Omental fat pad (tissue), 4 donors: ENCODE data around the gene PLEKHG4B. TPM values are rescaled to one million over a fixed set of nuclear protein-coding genes. Genes with fewer than 3 reads are reported as not detected.

ENCODE experiments used
- ATAC-seq: fragments of 150-250 bp; one replicate; pipeline ENCODE4 v1.9.1; 2016; ENCODE audit warnings: mild to moderate bottlenecking, moderate library complexity; ENCODE audit not compliant: low FRiP score
- DNase-seq: peaks from one replicate; pipeline ENCODE4 v3.0.0-alpha.2; 2019; ENCODE audit warnings: low spot score
- total RNA-seq, 4 donors: library from RNA; depleted of rRNA; stranded (reverse); fragments of >200 nt; gene quantifications; one replicate each; pipeline ENCODE4 v1.1.0, GENCODE V29; 2016
- TF ChIP-seq, protein P1 (sequence below), 3 donors: fragments of 450-650 bp; IDR thresholded peaks; one replicate each; pipeline ENCODE4 v1.5.1; 2016 to 2017; ENCODE audit warnings: antibody characterized with exemption in 3 of 3, mild to moderate bottlenecking in 3 of 3, moderate library complexity in 2 of 3

The PLEKHG4B gene
- total RNA-seq, 4 donors from 2014 or later: 0.44 to 0.65 (median 0.60) TPM; not detected in 1

DNA sequence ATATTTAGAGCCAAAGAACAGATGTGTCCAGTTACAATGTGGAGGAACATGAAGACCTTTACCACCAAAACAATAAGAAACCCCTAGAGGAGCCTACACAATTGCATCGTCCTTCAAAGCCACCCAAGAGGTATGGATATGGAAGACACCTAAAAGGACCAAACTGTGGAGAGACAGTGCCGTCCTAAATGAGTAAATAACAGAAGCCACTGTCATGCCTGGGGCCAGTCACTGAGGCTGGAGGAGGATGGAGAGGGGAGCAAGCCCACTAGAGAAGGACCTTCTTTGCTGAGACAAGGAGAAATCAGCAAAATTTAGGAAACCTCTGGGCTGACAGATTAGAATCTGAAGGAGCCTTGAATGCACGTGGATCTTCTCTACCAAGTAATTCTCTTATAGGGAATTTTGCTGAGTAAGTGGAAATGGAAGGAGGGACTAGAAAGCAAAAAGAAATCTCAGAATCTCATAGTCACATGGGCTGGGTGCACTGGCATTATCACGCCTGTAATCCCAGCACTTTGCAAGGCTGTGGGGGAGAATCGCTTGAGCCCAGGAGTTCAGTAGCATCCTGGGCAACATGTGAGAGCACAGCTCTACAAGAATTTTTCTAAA, 27.6 kb downstream of the PLEKHG4B start:
- DNase-seq (no peak), ATAC-seq (no peak)
- TF ChIP-seq, protein P1, sequence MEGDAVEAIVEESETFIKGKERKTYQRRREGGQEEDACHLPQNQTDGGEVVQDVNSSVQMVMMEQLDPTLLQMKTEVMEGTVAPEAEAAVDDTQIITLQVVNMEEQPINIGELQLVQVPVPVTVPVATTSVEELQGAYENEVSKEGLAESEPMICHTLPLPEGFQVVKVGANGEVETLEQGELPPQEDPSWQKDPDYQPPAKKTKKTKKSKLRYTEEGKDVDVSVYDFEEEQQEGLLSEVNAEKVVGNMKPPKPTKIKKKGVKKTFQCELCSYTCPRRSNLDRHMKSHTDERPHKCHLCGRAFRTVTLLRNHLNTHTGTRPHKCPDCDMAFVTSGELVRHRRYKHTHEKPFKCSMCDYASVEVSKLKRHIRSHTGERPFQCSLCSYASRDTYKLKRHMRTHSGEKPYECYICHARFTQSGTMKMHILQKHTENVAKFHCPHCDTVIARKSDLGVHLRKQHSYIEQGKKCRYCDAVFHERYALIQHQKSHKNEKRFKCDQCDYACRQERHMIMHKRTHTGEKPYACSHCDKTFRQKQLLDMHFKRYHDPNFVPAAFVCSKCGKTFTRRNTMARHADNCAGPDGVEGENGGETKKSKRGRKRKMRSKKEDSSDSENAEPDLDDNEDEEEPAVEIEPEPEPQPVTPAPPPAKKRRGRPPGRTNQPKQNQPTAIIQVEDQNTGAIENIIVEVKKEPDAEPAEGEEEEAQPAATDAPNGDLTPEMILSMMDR (IDR thresholded peaks at IDR 0.05): no peak

DNA sequence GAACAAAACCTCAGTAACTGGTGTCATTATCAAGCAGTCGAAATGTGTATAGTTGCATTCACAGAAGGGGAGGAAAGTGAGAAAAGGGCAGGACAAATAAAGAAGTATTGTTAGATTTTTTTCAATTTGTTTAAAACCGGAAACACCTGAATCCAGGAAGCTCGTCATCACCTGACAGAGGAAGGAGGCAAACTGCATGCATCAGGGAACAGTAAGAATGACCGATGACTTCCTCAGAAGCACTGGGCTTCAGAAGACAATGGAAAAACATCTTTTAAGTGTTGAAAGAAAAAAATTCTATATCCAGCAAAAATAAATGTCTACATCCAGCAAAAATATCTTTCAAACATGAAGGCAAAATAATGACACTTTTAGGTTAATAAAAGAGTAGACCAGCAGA, 29.5 kb downstream of the PLEKHG4B start:
- TF ChIP-seq, protein P1 (IDR thresholded peaks at IDR 0.05): no peak
- no peak for DNase-seq
- no peak for ATAC-seq

DNA sequence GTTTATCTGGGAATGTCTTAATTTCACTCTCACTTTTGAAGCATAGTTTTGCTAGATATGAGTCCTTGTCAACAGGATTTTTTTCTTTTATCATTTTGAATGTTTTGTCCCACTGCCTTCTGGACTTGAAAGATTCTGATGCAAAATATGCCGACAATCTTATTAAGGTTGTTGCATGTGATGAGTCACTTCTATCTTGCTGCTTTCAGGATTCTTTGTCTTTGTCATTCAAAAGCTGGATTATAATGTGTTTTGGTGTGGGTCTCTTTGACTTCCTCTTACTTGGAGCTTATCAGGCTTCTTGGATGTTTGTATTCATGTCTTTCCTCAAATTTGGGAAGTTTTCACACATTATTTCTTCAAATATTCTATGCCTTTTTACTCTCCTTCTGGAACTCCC, 33.8 kb downstream of the PLEKHG4B start:
- TF ChIP-seq, protein P1 (IDR thresholded peaks at IDR 0.05): no peak
- no peak for DNase-seq
- ATAC-seq: no peak

DNA sequence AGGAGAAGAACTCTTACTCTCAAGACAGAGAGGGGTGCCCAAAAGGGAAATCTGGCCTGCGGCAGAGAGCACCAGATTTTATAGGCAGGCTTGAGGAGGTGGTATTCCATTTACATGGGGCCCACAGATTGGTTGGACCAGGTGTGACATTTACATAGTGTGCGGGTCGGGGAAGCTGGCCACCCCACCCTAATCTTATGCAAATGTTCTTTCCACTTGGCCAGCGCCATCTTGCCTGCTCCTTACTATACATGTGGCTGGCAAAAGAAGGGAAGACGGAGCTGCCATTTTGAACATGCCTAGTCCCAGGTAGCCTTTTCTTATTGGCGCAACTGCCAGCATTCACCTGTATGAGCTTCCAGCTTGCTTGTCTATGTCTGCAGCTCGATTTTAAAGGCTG, 34.8 kb downstream of the PLEKHG4B start:
- no peak for ATAC-seq

DNA sequence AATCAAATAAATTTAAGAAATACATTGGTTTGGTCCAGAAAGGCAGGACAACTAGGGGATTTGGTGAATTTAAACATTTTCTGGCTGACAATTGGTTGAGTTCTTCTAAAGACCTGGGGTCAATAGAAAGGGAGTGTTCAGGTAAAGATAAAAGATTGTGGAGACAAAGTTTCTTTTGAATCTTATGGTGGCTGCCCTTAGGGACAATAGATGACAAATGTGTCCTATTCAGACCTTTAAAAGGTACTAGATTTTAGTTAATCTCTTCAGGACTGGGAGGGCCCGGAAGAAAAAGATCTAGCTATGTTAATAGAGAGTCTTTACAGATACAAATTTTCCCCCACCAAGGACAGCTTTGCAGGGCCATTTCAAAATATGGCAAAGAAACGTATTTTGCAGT, 35.9 kb downstream of the PLEKHG4B start:
- ATAC-seq: no peak

More for the DNA sequence above, 34.8 kb downstream of the PLEKHG4B start:
- DNase-seq: no peak
- TF ChIP-seq, protein P1 (IDR thresholded peaks at IDR 0.05): no peak

DNA sequence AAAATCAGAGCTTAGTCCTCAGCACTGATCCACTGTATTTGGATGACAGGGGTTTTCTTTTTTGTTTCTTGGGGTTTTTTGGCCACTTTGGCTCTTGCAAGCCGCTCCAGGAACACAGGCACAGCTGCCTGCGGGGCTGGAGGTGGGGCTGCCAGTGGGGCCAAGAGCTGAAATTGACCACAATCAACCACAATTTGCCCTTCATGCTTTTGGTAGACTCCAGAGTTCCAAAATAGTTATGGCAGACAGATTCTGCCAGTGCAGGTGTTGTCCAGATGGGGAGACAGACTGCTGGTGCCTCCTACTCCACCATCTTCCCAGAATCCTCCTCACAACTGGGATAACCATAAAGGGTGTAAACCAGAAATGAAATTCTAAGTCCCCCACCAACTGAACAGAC, 36.5 kb downstream of the PLEKHG4B start:
- DNase-seq (no peak), ATAC-seq (no peak)
- TF ChIP-seq, protein P1 (IDR thresholded peaks at IDR 0.05): no peak

More for the DNA sequence above, 35.9 kb downstream of the PLEKHG4B start:
- no peak for DNase-seq
- TF ChIP-seq, protein P1 (IDR thresholded peaks at IDR 0.05): no peak

DNA sequence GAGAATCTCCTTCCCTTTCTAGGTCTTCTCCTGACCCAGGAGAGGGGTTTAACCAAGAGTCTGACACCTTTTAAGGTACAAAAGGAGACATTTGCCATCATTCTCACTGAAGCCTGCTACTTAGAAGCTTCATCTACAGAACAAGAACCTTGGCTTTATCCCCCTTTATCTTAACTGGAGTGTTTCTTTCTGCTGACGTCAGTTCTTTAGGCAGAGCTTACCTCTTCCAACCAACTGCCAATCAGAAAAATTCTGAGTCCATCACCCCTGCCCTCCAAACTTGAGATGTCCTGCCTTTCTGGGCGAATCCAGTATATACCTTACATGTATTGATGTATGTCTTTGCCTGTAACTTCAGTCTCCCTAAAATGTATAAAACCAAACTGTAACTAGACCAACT, 37.2 kb downstream of the PLEKHG4B start:
- DNase-seq: no peak
- ATAC-seq: no peak

More for the DNA sequence above, 37.2 kb downstream of the PLEKHG4B start:
- TF ChIP-seq, protein P1 (IDR thresholded peaks at IDR 0.05): no peak
